Adrenal gland (tissue), 5 donors: ENCODE data around the gene FERMT3.

Experiments used
- CTCF ChIP-seq, 6 experiments: fragments of 450-650 bp in 4 of 6; fragments of 200-600 bp in 2 of 6; sonication (generic) in 1 of 6; IDR thresholded peaks; 1 replicate in 5 of 6; 2 replicates in 1 of 6; pipeline versions ENCODE4 v1.5.1 to v1.8.0; 2016 to 2021; ENCODE audit warnings: antibody characterized with exemption in 6 of 6, mild to moderate bottlenecking in 2 of 6, moderate library complexity in 1 of 6
- POLR2A ChIP-seq, 2 donors: fragments of 450-650 bp; IDR thresholded peaks; one replicate each; pipeline ENCODE4 v1.6.1; 2017; ENCODE audit warnings: antibody characterized with exemption in 2 of 2, mild to moderate bottlenecking in 2 of 2, moderate library complexity in 1 of 2
- donor health status: DM: no; HTN: no; CAD: no.

- TF ChIP-seq CTCF (IDR thresholded peaks at IDR 0.05) (no peak), POLR2A (IDR thresholded peaks at IDR 0.05) (no peak)
These were observed 43.3 kb downstream of the FERMT3 start for GRCh38 chr11:64249563-64250414.
